ENCODE data around the gene PRKCH. TPM values are rescaled to one million over a fixed set of nuclear protein-coding genes. Genes with fewer than 3 reads are reported as not detected.
"Not testable (repeated sequence)": the region's sequence is repeated elsewhere in the genome, so short reads cannot be mapped to it uniquely, and the experiment has no call there.

PRKCH gene
- total and polyA plus RNA-seq, 7 donors: 4.2 to 19.9 (median 10.0) TPM

GRCh38 chr14:61315313-61315712 lies 6.1 kb upstream of the PRKCH start:
- no peak for TF ChIP-seq POLR2A (IDR thresholded peaks at IDR 0.05)
- no peak for TF ChIP-seq EP300 (IDR thresholded peaks at IDR 0.05)
- H3K9me3 ChIP-seq: peaks cover 0 to 6% (median 0%) of the 10 kb centered on the region in 4 donors
- no peaks in the 10 kb centered on the region for H3K4me1 ChIP-seq
- intact Hi-C loops (cut with DNase I): no loop called here
- DNase-seq: no peak
- H3K4me3 ChIP-seq: no peak overlapping the region
- H3K36me3 ChIP-seq: no peaks in the 10 kb centered on the region
- 74 to 83% methylated on average over 4 of the region's 4 CpGs for WGBS, 2 donors
- H3K27ac ChIP-seq: no peak overlapping the region
- peaks cover 0 to 3% (median 0%) of the 10 kb centered on the region in 3 donors for H3K27me3 ChIP-seq

DNA sequence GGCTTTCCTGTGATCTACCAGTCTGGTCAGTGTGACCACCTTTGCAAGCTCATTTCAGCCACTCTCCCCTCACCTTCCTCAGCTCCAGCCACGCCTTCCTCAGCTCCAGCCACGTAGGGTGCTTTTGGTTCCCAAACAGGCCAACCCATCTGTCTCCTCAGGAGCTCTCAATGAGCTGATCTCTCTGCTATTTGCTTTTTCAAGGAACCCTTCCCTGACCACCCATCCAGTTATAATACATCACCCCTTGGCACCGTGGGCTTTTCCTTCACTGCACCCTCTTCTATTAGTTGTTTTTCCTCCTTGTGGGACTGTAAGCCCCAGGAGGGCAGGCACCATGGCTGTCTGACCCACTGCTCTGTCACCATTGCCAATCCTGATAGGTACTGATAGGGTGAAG lies 2.3 kb upstream of the PRKCH start:
- H3K27ac ChIP-seq: no peak overlapping the region
- 83 to 89% methylated on average over 3 of the region's 3 CpGs for WGBS, 2 donors
- no peak overlapping the region for H3K4me3 ChIP-seq
- no peak for TF ChIP-seq POLR2A (IDR thresholded peaks at IDR 0.05)
- TF ChIP-seq CTCF (IDR thresholded peaks at IDR 0.05): no peak
- TF ChIP-seq POLR2AphosphoS5 (IDR thresholded peaks at IDR 0.05): no peak
- no peak for TF ChIP-seq EP300 (IDR thresholded peaks at IDR 0.05)
- intact Hi-C loops (cut with DNase I): no loop called here
- H3K4me1 ChIP-seq: peaks cover 0 to 16% (median 11%) of the 10 kb centered on the region in 4 donors
- H3K27me3 ChIP-seq: peaks cover 7 to 39% (median 23%) of the 10 kb centered on the region in 3 donors
- no peak for DNase-seq
- H3K36me3 ChIP-seq: no peaks in the 10 kb centered on the region
- no peaks in the 10 kb centered on the region for H3K9me3 ChIP-seq

DNA sequence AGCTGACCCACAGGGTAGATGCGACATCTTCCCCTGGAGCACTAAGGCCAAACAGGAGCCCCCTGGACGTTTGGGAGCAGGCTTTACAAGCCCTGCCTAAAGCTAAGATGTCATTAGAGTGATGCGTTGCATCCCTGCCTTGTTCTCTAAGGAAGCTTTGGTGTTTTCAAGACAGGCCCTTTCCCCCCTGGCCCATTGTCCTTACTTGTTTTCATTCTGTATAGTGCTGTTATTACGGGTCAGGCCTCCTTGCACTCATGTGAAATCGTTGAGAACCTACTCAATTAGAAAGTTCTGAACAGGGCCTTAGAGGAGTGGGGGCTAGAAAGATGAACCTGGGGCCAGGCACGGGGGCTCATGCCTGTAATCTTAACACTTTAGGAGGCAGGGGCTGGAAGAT lies 1.7 kb upstream of the PRKCH start:
- intact Hi-C loops (cut with DNase I): no loop called here
- WGBS, 2 donors: 82 to 85% methylated on average over 6 of the region's 6 CpGs
- Histone ChIP-seq H3K27me3 (peaks cover 7 to 43% (median 23%) of the 10 kb centered on the region in 3 donors), H3K9me3 (no peaks in the 10 kb centered on the region), H3K4me3 (no peak overlapping the region), H3K4me1 (peaks cover 0 to 16% (median 11%) of the 10 kb centered on the region in 4 donors), H3K36me3 (no peaks in the 10 kb centered on the region), H3K27ac (no peak overlapping the region)
- DNase-seq: no peak
- TF ChIP-seq EP300 (IDR thresholded peaks at IDR 0.05) (no peak), POLR2A (IDR thresholded peaks at IDR 0.05) (no peak), POLR2AphosphoS5 (IDR thresholded peaks at IDR 0.05) (no peak), CTCF (IDR thresholded peaks at IDR 0.05) (no peak)

DNA sequence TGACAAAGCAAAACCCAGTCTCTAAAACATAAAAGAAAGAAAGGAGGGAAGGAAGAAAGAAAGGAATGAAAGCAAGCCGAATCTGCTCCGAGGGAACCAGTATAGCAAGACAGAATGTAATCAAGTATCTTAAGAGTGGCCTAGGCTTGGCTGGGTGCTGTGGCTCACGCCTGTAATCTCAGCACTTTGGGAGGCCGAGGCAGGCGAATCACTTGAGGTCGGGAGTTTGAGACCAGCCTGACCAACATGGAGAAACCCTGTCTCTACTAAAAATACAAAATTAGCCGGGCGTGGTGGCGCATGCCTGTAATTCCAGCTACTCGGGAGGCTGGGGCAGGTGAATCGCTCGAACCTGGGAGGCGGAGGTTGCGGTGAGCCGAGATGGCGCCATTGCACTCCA lies 1.2 kb upstream of the PRKCH start:
- 88 to 91% methylated on average over 16 of the region's 16 CpGs for WGBS, 2 donors
- H3K36me3 ChIP-seq; H3K9me3 ChIP-seq; H3K4me3 ChIP-seq; DNase-seq; intact Hi-C loops (cut with DNase I): not testable (repeated sequence)
- Histone ChIP-seq H3K27ac (peak overlapping the region in 1 of 4 donors; percentile 32), H3K4me1 (peaks cover 0 to 16% (median 11%) of the 10 kb centered on the region in 4 donors), H3K27me3 (peaks cover 7 to 43% (median 23%) of the 10 kb centered on the region in 3 donors)

DNA sequence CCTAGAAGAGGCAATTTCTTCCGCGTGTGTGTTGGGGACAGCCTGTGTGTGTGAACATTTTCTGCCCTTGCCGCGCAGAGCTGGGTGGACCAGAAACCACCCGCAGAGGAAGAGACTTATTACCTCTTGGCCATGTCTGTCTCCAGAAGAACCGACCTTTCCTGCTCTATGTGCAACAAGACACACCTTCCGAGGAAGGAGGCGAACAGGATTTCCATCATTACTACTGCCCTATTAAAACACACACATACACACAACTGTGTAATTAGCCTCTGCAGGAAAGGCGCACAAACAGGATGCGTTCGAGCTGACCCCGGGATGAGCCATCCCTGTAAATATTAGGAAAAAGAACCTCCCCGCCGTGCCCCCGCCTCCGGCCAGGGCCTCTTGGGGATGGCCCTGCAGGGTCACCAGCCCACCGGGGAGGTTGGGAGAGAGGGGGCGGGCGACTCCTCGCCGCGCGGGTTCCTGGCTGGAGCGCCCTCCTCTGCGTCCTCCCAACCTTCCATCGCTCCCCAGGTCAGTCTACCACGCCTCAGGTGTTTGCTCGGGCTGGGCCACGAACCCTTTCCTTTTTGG lies 484 bp upstream of the PRKCH start:
- no peak for DNase-seq
- H3K27ac ChIP-seq: peak overlapping the region; percentile 49 to 81 (median 58)
- 12 to 38% methylated on average over 29 of the region's 29 CpGs for WGBS, 2 donors

GRCh38 chr14:61322011-61322798 lies 826 bp downstream of the PRKCH start:
- H3K9me3 ChIP-seq: no peaks in the 10 kb centered on the region
- WGBS, 2 donors: 1 to 2% methylated on average over 63 of the region's 63 CpGs

More for the DNA sequence above, 484 bp upstream of the PRKCH start:
- Histone ChIP-seq H3K36me3 (no peaks in the 10 kb centered on the region), H3K4me1 (peaks cover 0 to 16% (median 11%) of the 10 kb centered on the region in 4 donors), H3K4me3 (peak overlapping the region; percentile 28 to 54 (median 52)), H3K9me3 (no peaks in the 10 kb centered on the region), H3K27me3 (peaks cover 7 to 43% (median 23%) of the 10 kb centered on the region in 3 donors)
- intact Hi-C loops (cut with DNase I): no loop called here
- no peak for TF ChIP-seq EP300 (IDR thresholded peaks at IDR 0.05)

More at GRCh38 chr14:61322011-61322798, 826 bp downstream of the PRKCH start:
- TF ChIP-seq CTCF (IDR thresholded peaks at IDR 0.05): no peak
- no peak for TF ChIP-seq POLR2AphosphoS5 (IDR thresholded peaks at IDR 0.05)
- no peak for TF ChIP-seq POLR2A (IDR thresholded peaks at IDR 0.05)
- no peak for TF ChIP-seq EP300 (IDR thresholded peaks at IDR 0.05)
- peaks cover 7 to 43% (median 23%) of the 10 kb centered on the region in 3 donors for H3K27me3 ChIP-seq
- H3K27ac ChIP-seq: peak overlapping the region; percentile 49 to 81 (median 58)
- H3K4me3 ChIP-seq: peak overlapping the region; percentile 28 to 54 (median 52)
- H3K36me3 ChIP-seq: no peaks in the 10 kb centered on the region
- intact Hi-C loops (cut with DNase I): no loop called here
- peaks cover 0 to 16% (median 11%) of the 10 kb centered on the region in 4 donors for H3K4me1 ChIP-seq
- DNase-seq: peak; percentile 75

Measured in sigmoid colon (tissue), 7 donors.